HG03175 (cell line): ENCODE results near the gene GRHL1.

ENCODE experiments used
- ATAC-seq: cut with Tn5 transposase; IDR thresholded peaks from one replicate; pipeline ENCODE4 v1.9.1; 2021; ENCODE audit warnings: mild to moderate bottlenecking, moderate library complexity; ENCODE audit not compliant: unreplicated experiment

Gene GRHL1

GRCh38 chr2:9949239-9949991 is 2.1 kb upstream of the GRHL1 start:
- no peak for ATAC-seq

DNA sequence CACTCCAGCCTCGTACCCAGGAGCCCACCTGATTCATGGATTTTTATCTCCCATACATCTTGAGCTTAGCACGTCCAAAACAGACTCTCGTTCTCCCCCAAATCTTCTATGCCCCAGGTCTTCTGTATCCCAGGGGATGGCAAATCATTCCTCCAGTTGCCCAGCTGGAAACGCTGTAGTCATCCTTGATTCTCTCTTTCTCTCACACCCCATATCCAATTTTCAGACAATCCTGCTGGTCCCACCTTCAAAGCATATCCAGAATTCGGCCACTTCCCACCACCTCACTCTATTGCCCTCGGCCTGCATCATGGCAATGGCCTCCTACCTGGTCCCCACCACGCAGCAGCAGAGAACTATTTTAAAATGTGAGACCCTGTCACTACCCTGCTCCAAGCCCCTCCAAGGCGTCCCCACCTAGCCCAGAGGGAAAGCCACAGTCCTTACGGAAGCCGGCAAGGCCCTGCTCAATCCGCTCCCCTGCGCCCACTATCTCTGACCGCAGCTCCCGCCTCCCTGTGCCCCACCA is 1.4 kb upstream of the GRHL1 start:
- no peak for ATAC-seq

DNA sequence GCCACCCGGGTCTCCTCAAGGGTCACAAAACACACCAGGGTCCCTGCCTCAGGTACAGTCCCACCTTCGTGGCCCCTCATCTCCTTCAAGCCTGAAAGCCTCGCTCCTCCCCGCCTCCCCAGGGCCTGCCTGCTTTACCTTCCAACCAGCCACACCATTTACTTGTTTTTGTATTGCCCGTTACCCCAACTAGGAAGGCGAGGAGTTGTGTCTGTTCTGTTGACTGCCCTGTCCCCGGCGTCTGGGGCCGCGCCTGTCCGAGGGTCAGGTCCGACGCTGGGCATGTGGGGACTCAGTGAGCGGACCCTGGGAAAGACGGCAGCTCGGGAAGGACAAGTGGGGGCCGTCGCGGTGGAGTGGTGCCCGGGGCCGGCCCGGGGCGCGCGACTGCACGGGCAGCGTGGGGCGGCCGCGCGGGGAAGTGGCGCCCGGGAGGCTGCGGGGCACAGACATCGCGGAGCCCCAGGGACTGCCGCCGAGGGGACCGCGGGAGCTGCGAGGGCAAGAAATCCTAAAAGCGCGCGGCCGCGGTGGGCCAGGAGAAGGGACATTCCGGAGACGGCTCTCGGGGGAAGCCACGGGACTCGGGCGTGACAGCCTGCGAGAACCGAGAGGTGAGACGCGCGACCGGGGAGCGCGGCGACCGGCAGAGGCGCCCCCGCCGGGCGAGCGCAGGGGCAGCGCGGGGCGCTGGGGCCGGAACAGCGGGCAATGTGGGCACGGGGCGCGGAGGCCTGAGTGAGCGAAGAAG is 797 bp upstream of the GRHL1 start:
- peak; percentile 35 for ATAC-seq

GRCh38 chr2:9951272-9951521 is 296 bp upstream of the GRHL1 start:
- ATAC-seq = no peak

GRCh38 chr2:9952286-9952737 is 819 bp downstream of the GRHL1 start:
- no peak for ATAC-seq

- ATAC-seq = no peak
Measured at GRCh38 chr2:9952856-9953503, 1.5 kb downstream of the GRHL1 start.

- no peak for ATAC-seq
Measured at GRCh38 chr2:9954136-9954535, 2.6 kb downstream of the GRHL1 start.

- no peak for ATAC-seq
Measured at GRCh38 chr2:9958057-9958456, 6.6 kb downstream of the GRHL1 start.

DNA sequence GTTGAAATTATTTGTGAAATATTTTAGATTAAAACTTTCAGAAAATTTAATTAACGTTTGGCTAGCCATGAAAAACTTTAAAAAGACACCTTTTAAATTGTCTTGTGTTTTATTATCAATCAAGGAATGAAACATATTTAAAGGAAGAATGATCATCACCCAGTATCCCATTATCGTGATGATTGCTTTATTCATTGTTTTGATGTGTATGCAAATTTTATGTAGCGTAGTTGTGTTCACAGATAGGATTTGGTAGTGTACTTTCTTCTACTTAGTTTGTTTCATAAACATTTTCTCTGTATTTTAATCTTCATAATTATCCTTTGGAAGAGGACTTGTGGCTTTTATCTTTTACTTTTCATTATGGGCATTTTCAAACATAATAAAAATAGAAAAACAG is 7.8 kb downstream of the GRHL1 start:
- no peak for ATAC-seq

DNA sequence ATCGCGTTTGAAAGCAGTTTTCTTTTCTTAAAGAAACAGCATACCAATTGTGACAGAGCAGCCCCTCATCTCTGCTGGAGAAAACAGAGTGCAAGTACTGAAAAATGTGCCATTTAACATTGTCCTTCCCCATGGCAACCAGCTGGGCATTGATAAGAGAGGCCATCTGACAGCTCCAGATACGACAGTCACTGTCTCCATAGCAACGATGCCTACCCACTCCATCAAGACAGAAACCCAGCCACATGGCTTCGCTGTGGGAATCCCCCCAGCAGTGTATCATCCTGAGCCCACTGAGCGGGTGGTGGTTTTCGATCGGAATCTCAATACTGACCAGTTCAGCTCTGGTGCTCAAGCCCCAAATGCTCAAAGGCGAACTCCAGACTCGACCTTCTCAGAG is 9.5 kb downstream of the GRHL1 start:
- ATAC-seq = no peak

- no peak for ATAC-seq
Measured at GRCh38 chr2:9964334-9964980, 13.0 kb downstream of the GRHL1 start.

- no peak for ATAC-seq
Measured at GRCh38 chr2:9965119-9965822, 13.8 kb downstream of the GRHL1 start.

GRCh38 chr2:9966491-9967022 is 15.1 kb downstream of the GRHL1 start:
- no peak for ATAC-seq

DNA sequence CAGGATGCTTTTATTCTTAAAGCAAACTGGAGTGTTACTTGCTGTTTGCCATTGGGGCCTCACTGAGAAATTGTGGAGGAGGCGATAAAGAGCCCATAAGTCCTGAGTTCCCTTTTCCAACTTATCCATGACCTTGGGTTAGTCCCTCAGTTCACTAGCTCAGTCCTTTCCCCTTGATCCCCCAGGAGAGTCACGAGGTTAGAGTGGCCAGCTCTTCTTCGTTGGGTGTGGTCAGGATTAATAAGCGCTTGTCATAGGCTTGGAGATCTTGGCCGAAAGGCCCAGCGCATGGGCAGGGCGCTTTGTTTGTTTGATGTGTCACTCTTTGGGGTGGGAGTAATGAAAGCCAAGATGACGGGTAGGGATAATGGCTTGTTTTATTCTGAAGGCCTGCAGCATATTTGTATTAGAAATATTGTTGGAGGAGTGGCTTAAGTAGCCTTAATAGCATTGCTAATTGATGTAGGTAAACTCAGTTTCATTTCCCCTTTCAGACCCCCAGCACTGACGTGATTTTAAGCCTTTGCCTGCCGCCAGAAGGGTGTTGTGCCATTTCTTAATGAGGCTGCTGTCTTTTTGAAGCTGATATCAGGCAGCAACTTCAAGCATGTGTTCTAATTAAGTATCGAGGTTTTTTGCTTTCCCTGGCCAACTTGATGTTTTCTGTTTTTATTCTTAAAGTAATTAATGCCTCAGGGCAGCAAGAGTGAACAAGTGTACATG is 15.7 kb downstream of the GRHL1 start:
- peak; percentile 61 for ATAC-seq

GRCh38 chr2:9968553-9969497 is 17.3 kb downstream of the GRHL1 start:
- ATAC-seq = no peak

GRCh38 chr2:9970200-9971044 is 18.9 kb downstream of the GRHL1 start:
- ATAC-seq = no peak

DNA sequence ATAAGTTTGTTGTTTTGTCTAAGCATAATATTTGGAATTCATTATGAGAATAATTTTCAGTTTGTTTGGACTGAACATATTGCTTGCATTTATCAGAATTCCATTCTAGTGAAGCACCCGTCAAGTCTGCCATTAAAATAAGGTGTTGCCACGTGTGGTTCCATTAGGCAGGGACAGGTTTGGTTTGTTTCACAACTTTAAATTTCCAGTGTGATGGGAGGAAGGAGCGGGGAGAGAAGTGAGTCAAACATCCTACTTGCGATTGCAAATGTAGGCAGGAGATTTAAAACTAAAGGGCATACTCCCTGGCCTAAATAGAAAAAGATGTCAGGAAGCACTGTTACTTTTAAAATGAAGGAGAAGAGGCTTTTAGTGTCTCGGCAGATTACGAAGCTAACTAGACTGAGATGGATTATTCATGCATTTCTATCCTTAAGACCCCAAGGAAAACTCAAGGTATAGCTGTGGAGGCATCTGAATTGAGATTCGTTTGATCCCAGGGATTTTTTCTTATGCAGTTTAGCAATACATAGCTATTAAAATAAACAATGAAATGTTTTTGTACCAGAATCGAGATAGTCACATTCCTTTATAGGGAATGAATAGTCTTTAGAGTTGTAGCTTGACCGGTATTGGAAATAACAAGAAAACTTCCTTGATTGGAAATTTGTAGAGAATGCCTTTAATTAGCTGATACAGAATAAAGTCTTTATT is 19.8 kb downstream of the GRHL1 start:
- no peak for ATAC-seq
